ENCODE results near the gene CEACAM6.
"Not testable (repeated sequence)": the region's sequence is repeated elsewhere in the genome, so short reads cannot be mapped to it uniquely, and the experiment has no call there.

DNA sequence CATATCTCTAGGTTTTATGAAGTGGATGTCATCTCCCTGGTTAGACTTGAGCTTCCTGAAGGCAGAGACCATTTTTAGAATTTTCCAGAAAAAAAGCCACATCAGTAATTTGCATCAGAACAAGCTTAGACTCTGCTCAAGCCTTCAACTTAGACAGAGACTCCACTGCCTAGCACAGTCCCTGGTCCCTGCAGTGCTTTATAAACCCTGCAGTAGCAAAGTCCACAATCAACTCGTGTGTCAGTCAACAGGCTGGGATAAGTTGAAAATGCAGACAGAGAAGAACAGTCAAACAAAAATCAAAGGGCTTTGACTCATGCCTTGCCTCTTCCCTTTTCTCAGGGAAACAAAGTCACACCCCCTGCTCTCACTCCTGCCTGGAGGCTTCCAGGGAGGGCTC is 33.2 kb downstream of the CEACAM6 start:
- TF ChIP-seq, protein P1, sequence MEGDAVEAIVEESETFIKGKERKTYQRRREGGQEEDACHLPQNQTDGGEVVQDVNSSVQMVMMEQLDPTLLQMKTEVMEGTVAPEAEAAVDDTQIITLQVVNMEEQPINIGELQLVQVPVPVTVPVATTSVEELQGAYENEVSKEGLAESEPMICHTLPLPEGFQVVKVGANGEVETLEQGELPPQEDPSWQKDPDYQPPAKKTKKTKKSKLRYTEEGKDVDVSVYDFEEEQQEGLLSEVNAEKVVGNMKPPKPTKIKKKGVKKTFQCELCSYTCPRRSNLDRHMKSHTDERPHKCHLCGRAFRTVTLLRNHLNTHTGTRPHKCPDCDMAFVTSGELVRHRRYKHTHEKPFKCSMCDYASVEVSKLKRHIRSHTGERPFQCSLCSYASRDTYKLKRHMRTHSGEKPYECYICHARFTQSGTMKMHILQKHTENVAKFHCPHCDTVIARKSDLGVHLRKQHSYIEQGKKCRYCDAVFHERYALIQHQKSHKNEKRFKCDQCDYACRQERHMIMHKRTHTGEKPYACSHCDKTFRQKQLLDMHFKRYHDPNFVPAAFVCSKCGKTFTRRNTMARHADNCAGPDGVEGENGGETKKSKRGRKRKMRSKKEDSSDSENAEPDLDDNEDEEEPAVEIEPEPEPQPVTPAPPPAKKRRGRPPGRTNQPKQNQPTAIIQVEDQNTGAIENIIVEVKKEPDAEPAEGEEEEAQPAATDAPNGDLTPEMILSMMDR (IDR thresholded peaks at IDR 0.05): not testable (repeated sequence)
- TF ChIP-seq ZFX (IDR thresholded peaks at IDR 0.05; ENCODE audit: borderline replicate concordance): not testable (repeated sequence)
